Cardiac muscle cell (in vitro differentiated cells and primary cell): Measurements from ENCODE around the gene SHLD1. TPM values are rescaled to one million over a fixed set of nuclear protein-coding genes. Genes with fewer than 3 reads are reported as not detected.
"Not testable (repeated sequence)": the region's sequence is repeated elsewhere in the genome, so short reads cannot be mapped to it uniquely, and the experiment has no call there.

Source experiments
- DNase-seq, 2 donors: peaks; one replicate each; pipeline versions ENCODE4 v3.0.0 to v3.0.0-alpha.2; 2010 to 2017; ENCODE audit warnings: low read depth in 1 of 2, low spot score in 1 of 2
- H3K27ac ChIP-seq: fragments of 200-600 bp; sonication (generic); 2 replicates; pipeline ENCODE4 v1.5.1; 2016
- H3K27me3 ChIP-seq: fragments of 200-600 bp; sonication (generic); 2 replicates; pipeline ENCODE4 v1.6.0; 2016; ENCODE audit warnings: control low read depth
- H3K36me3 ChIP-seq: fragments of 200-600 bp; sonication (generic); 2 replicates; pipeline ENCODE4 v1.5.1; 2016; ENCODE audit warnings: control low read depth
- H3K4me1 ChIP-seq: fragments of 200-600 bp; sonication (generic); 2 replicates; pipeline ENCODE4 v1.8.1; 2017; ENCODE audit warnings: low read depth, mild to moderate bottlenecking, mixed run types
- H3K4me3 ChIP-seq: fragments of 200-600 bp; sonication (generic); 2 replicates; pipeline ENCODE4 v1.5.1; 2016; ENCODE audit warnings: mild to moderate bottlenecking
- H3K9me3 ChIP-seq: fragments of 200-600 bp; sonication (generic); 2 replicates; pipeline ENCODE4 v1.5.1; 2017; ENCODE audit warnings: low read depth, mild to moderate bottlenecking, control low read depth
- polyA plus RNA-seq: library from polyadenylated mRNA; unstranded; fragments of >200 nt; fragmentation: Nextera tagmentation; extraction: Ambion mirVana; gene quantifications from 2 replicates; pipeline ENCODE4 v1.2.1, GENCODE V29; 2016
- total RNA-seq: library from RNA; depleted of rRNA; stranded (reverse); fragments of >200 nt; gene quantifications from 2 replicates; pipeline ENCODE4 v1.2.3, GENCODE V29; 2016
- TF ChIP-seq, protein P1 (sequence below): IDR thresholded peaks from 2 replicates; pipeline ENCODE4 v1.5.1; 2012; ENCODE audit warnings: low read depth, mild to moderate bottlenecking, low read length

SHLD1 gene
- total and polyA plus RNA-seq, 2 experiments from 2014 or later, result 3.4 to 10.9 TPM

DNA sequence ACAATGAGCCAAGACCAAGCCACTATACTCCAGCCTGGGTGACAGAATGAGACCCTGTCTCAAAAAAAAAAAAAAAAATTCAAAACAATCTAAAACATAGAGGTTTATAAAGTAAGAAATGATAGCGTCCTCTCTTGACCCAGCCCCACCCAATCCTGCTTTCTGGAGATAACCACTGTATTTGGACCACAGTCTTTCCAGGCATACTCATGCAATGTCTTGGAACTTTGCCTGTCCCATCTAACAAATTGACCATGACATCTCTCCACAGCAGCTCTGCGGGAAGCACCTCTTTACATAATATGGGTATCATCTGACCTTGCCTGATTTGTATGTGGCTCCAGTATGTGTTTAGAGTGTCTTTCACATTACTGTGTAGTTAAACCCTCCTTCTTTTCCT, 9.1 kb upstream of the SHLD1 start:
- Histone ChIP-seq H3K27ac (no peak overlapping the region), H3K4me3 (no peak overlapping the region), H3K9me3 (no peaks in the 10 kb centered on the region), H3K27me3 (no peaks in the 10 kb centered on the region), H3K36me3 (no peaks in the 10 kb centered on the region), H3K4me1 (no peaks in the 10 kb centered on the region)
- peak in 1 of 2 donors; percentile 33 for DNase-seq
- TF ChIP-seq, protein P1, sequence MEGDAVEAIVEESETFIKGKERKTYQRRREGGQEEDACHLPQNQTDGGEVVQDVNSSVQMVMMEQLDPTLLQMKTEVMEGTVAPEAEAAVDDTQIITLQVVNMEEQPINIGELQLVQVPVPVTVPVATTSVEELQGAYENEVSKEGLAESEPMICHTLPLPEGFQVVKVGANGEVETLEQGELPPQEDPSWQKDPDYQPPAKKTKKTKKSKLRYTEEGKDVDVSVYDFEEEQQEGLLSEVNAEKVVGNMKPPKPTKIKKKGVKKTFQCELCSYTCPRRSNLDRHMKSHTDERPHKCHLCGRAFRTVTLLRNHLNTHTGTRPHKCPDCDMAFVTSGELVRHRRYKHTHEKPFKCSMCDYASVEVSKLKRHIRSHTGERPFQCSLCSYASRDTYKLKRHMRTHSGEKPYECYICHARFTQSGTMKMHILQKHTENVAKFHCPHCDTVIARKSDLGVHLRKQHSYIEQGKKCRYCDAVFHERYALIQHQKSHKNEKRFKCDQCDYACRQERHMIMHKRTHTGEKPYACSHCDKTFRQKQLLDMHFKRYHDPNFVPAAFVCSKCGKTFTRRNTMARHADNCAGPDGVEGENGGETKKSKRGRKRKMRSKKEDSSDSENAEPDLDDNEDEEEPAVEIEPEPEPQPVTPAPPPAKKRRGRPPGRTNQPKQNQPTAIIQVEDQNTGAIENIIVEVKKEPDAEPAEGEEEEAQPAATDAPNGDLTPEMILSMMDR, result no peak

- Histone ChIP-seq H3K27me3 (no peaks in the 10 kb centered on the region), H3K36me3 (no peaks in the 10 kb centered on the region), H3K9me3 (no peaks in the 10 kb centered on the region), H3K4me1 (no peaks in the 10 kb centered on the region), H3K27ac (no peak overlapping the region), H3K4me3 (no peak overlapping the region)
- TF ChIP-seq, protein P1, result no peak
- DNase-seq, result no peak
These were observed 8.2 kb upstream of the SHLD1 start for GRCh38 chr20:5742041-5742440.

DNA sequence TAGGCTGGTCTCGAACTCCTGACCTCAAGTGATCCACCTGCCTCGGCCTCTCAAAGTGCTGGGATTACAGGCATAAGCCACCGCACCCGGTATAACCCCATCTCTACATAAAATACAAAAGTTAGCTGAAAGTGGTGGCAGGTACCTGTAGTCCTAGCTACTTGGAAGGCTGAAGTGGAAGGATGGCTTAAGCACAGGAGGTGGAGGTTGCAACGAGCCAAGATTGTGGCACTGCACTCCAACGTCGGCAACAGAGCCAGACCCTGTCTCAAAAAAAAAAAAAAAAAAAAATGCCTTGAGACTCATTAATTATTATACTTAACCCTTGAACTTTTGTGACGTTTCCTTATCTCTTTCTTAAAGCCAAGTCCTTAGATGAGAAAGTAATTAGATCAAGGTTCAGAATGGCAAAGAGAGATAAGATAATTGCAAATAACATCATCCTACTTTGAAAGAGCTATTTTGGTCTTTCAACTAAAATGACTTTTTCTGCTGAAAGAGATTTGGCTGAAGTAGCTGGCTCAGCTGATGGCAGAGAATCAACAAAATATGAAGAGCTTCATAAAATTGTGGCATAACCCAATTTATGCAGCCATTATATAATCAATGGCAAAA, 4.7 kb upstream of the SHLD1 start:
- TF ChIP-seq, protein P1, result no peak
- no peak for DNase-seq
- Histone ChIP-seq H3K27me3 (no peaks in the 10 kb centered on the region), H3K4me3 (no peak overlapping the region), H3K36me3 (no peaks in the 10 kb centered on the region), H3K4me1 (no peaks in the 10 kb centered on the region), H3K9me3 (no peaks in the 10 kb centered on the region), H3K27ac (no peak overlapping the region)

GRCh38 chr20:5746064-5746463, 4.1 kb upstream of the SHLD1 start:
- no peak for DNase-seq

DNA sequence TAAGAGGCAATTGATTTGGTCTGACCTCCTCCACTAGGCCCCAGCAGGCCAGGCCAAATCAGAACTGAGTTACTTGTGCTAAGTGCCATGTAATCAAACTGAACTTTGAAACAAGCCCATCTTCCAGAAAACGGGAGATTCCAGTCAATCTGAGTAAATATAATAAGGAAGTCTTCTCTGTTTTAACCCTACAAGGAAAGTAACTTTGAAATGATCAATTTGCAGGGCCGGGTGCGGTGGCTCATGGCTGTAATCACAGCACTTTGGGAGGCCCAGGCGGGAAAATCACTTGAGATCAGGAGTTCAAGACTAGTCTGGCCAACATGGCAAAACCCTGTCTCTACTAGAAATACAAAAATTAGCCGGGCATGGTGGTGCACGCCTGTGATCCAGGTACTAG, 2.0 kb upstream of the SHLD1 start:
- H3K4me1 ChIP-seq, result no peaks in the 10 kb centered on the region
- TF ChIP-seq, protein P1, result no peak
- DNase-seq, result no peak

More at GRCh38 chr20:5746064-5746463, 4.1 kb upstream of the SHLD1 start:
- no peak overlapping the region for H3K27ac ChIP-seq
- no peaks in the 10 kb centered on the region for H3K4me1 ChIP-seq
- no peaks in the 10 kb centered on the region for H3K27me3 ChIP-seq
- H3K4me3 ChIP-seq, result no peak overlapping the region
- H3K36me3 ChIP-seq, result no peaks in the 10 kb centered on the region
- TF ChIP-seq, protein P1, result no peak
- H3K9me3 ChIP-seq, result no peaks in the 10 kb centered on the region

DNA sequence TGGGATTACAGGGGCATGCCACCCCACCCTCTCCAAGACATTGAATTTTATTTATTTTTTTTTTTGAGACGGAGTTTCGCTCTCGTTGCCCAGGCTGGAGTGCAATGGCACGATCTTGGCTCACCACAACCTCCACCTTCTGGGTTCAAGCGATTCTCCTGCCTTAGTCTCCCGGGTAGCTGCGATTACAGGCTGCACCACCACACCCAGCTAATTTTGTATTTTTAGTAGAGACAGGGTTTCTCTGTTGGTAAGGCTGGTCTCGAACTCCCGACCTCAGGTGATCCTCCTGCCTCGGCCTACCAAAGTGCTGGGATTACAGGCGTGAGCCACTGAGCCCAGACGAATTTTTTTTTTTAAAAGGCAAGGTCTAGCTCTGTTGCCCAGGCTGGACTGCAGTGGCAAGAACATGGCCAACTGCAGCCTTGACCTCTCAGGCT, 669 bp upstream of the SHLD1 start:
- not testable (repeated sequence) for H3K9me3 ChIP-seq, H3K27ac ChIP-seq, H3K27me3 ChIP-seq, H3K4me1 ChIP-seq, DNase-seq, H3K4me3 ChIP-seq, H3K36me3 ChIP-seq

More for the DNA sequence above, 2.0 kb upstream of the SHLD1 start:
- Histone ChIP-seq H3K36me3 (no peaks in the 10 kb centered on the region), H3K27me3 (no peaks in the 10 kb centered on the region), H3K9me3 (no peaks in the 10 kb centered on the region), H3K4me3 (no peak overlapping the region), H3K27ac (no peak overlapping the region)
